Ovary (tissue), 9 donors: ENCODE measurements around the gene MEIOC. TPM values are rescaled to one million over a fixed set of nuclear protein-coding genes. Genes with fewer than 3 reads are reported as not detected.

Experiments used
- DNase-seq, 5 donors: peaks; one replicate each; pipeline ENCODE4 v3.0.0-alpha.2; 2019 to 2020
- H3K27ac ChIP-seq, 2 donors: fragments of 200-600 bp; one replicate each; pipeline versions ENCODE4 v1.5.1 to v1.8.0; 2019 to 2022
- H3K27me3 ChIP-seq: fragments of 200-600 bp; one replicate; pipeline ENCODE4 v1.8.0; 2022
- H3K36me3 ChIP-seq: fragments of 200-600 bp; sonication (generic); one replicate; pipeline ENCODE4 v1.5.1; 2019
- H3K4me1 ChIP-seq: one replicate; pipeline ENCODE4 v1.8.1; 2013; ENCODE audit warnings: mild to moderate bottlenecking, moderate library complexity; ENCODE audit not compliant: insufficient read depth
- H3K4me3 ChIP-seq: fragments of 200-600 bp; sonication (generic); one replicate; pipeline ENCODE4 v1.5.1; 2017
- H3K9me3 ChIP-seq, 2 donors: fragments of 200-600 bp in 1 of 2; sonication (generic) in 1 of 2; one replicate each; pipeline versions ENCODE4 v1.5.1 to v1.8.1; 2013 to 2019; ENCODE audit warnings: mild to moderate bottlenecking in 1 of 2, moderate library complexity in 1 of 2
- EP300 ChIP-seq: sonication (generic); formaldehyde crosslinking; IDR thresholded peaks from one replicate; pipeline ENCODE4 v1.6.1; 2017; ENCODE audit warnings: antibody characterized with exemption
- POLR2A ChIP-seq: fragments of 450-650 bp; IDR thresholded peaks from one replicate; pipeline ENCODE4 v1.6.1; 2017; ENCODE audit warnings: antibody characterized with exemption, mild to moderate bottlenecking, moderate library complexity
- WGBS, 3 donors: extraction: QIAGEN DNeasy Blood & Tissue Kit in 1 of 3; methylation state at CpG; one replicate each; pipeline versions ENCODE4 v1.1.5 to v1.1.7; 2013 to 2017; 5-methylcytosine and 5-hydroxymethylcytosine counted together
- intact Hi-C, 4 donors: fragments of 100-400 bp; cut with DNase I; formaldehyde crosslinking; loops; one replicate each; pipeline versions ENCODE4 v1.11.0 to v1.15.1; 2022 to 2023
- polyA plus RNA-seq, 2 donors: library from polyadenylated mRNA; stranded (reverse); fragments of 200-250 nt in 1 of 2; fragments of 350-450 nt in 1 of 2; fragmentation: Illumina TruSeq in 1 of 2; extraction: RNeasy Lipid Tissue Mini Kit (QIAGEN cat#74804) in 1 of 2; gene quantifications; one replicate each; pipeline ENCODE4 v1.2.3, GENCODE V29; 2013 to 2014
- total RNA-seq, 7 donors: library from RNA; depleted of rRNA in 2 of 7; stranded (reverse); fragments of >200 nt in 2 of 7; fragmentation: NEBNext Ultra II Directional in 3 of 7; extraction: Animal tissue kit (Norgen Biotek cat#: 25700) in 3 of 7; gene quantifications; one replicate each; pipeline versions ENCODE4 v1.1.0 to v1.2.4, GENCODE V29; 2016 to 2023
- TF ChIP-seq, protein P1 (sequence below), 3 donors: fragments of 450-650 bp in 2 of 3; fragments of 200-600 bp in 1 of 3; IDR thresholded peaks; one replicate each; pipeline versions ENCODE4 v1.5.1 to v1.8.0; 2016 to 2022; ENCODE audit warnings: antibody characterized with exemption in 3 of 3, mild to moderate bottlenecking in 1 of 3
- donor health status: DM: no; HTN: no; CAD: no; lungs with moderate emphysema.
- donor health status: DM: no; HTN: no; CAD: no.
- donor health status: Bipolar disorder and iron deficiency.
- donor health status: DM: yes; HTN: yes; CAD: no.
- donor health status: DM: no; HTN: no; CAD: no.
- donor health status: DM: yes; HTN: yes; CAD: no.

MEIOC gene
- total and polyA plus RNA-seq, 9 donors, result 0.07 TPM; not detected in 8

DNA sequence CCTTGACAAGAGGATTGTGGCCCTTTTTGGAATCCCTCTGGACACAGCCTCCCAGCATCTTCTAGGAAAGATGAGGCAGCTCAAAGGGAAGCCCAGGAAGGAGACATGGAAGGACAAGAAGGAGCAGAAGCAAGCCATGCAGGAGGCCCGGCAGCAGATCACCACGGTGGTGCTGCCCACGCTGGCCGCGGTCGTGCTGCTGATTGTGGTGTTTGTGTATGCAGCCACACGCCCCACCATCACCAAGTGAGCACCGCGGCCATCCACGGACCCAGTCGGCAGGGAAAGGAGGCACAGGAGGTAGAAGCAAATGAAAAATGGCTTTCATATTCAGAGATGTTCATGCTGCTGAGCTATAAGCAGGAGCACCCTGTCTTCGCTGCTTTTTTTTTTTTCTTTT is 10.9 kb upstream of the MEIOC start:
- intact Hi-C loops, result no loop called here
- 77 to 85% (median 83%) methylated on average over 12 of the region's 12 CpGs for WGBS, 3 donors
- TF ChIP-seq, protein P1, sequence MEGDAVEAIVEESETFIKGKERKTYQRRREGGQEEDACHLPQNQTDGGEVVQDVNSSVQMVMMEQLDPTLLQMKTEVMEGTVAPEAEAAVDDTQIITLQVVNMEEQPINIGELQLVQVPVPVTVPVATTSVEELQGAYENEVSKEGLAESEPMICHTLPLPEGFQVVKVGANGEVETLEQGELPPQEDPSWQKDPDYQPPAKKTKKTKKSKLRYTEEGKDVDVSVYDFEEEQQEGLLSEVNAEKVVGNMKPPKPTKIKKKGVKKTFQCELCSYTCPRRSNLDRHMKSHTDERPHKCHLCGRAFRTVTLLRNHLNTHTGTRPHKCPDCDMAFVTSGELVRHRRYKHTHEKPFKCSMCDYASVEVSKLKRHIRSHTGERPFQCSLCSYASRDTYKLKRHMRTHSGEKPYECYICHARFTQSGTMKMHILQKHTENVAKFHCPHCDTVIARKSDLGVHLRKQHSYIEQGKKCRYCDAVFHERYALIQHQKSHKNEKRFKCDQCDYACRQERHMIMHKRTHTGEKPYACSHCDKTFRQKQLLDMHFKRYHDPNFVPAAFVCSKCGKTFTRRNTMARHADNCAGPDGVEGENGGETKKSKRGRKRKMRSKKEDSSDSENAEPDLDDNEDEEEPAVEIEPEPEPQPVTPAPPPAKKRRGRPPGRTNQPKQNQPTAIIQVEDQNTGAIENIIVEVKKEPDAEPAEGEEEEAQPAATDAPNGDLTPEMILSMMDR (IDR thresholded peaks at IDR 0.05), result no peak
- no peak for TF ChIP-seq POLR2A
- TF ChIP-seq EP300, result no peak
- Histone ChIP-seq H3K4me3 (no peak overlapping the region), H3K4me1 (no peaks in the 10 kb centered on the region), H3K27ac (no peak overlapping the region), H3K9me3 (no peaks in the 10 kb centered on the region), H3K36me3 (no peaks in the 10 kb centered on the region), H3K27me3 (no peaks in the 10 kb centered on the region)
- no peak for DNase-seq

GRCh38 chr17:44646280-44646679 is 10.0 kb upstream of the MEIOC start:
- no peaks in the 10 kb centered on the region for H3K9me3 ChIP-seq

DNA sequence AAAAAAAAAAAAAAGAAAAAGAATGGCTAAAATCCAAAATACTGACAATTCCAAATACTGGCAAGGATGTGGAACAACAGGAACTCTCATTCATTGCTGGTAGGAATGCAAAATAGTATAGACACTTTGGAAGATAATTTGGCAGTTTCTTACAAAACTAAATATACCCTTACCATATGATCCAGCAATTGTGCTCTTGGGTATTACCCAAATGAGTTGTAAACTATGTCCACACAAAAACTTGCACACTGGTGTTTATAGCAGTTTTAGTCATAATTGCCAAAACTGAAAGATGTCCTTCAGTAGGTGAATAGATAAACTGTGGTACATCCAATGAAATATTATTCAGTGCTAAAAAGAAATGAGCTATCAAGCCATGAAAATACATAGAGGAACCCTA is 8.5 kb upstream of the MEIOC start:
- Histone ChIP-seq H3K4me1 (no peaks in the 10 kb centered on the region), H3K9me3 (no peaks in the 10 kb centered on the region), H3K27me3 (no peaks in the 10 kb centered on the region), H3K4me3 (no peak overlapping the region), H3K27ac (no peak overlapping the region), H3K36me3 (no peaks in the 10 kb centered on the region)
- intact Hi-C loops, result no loop called here
- no peak for TF ChIP-seq POLR2A
- TF ChIP-seq, protein P1 (IDR thresholded peaks at IDR 0.05), result no peak
- no peak for TF ChIP-seq EP300
- no peak for DNase-seq

More at GRCh38 chr17:44646280-44646679, 10.0 kb upstream of the MEIOC start:
- no peaks in the 10 kb centered on the region for H3K36me3 ChIP-seq
- 82 to 88% (median 83%) methylated on average over 4 of the region's 4 CpGs for WGBS, 3 donors
- intact Hi-C loops, result no loop called here
- no peaks in the 10 kb centered on the region for H3K27me3 ChIP-seq
- TF ChIP-seq POLR2A (no peak), EP300 (no peak)
- TF ChIP-seq, protein P1 (IDR thresholded peaks at IDR 0.05), result no peak
- no peak overlapping the region for H3K4me3 ChIP-seq
- no peaks in the 10 kb centered on the region for H3K4me1 ChIP-seq
- DNase-seq, result no peak
- no peak overlapping the region for H3K27ac ChIP-seq

DNA sequence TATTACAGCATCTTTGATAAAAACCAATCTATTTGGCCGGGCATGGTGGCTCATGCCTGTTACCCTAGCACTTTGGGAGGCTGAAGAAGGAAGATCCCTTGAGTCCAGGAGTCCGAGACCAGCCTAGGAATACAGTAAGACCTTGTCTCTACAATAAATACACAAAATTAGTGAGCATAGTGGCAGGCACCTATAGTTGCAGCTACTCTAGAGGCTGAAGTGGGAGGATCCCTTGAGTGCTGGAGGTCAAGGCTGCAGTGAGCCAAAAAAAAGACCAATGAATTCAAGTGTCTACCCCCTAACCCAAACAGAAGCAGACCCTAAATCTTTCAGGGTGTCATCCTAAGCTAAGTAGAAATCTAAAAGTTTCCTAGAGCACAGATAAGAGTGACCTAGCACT is 7.3 kb upstream of the MEIOC start:
- Histone ChIP-seq H3K36me3 (no peaks in the 10 kb centered on the region), H3K9me3 (no peaks in the 10 kb centered on the region), H3K4me1 (no peaks in the 10 kb centered on the region), H3K27me3 (no peaks in the 10 kb centered on the region), H3K27ac (no peak overlapping the region), H3K4me3 (no peak overlapping the region)
- 43 to 52% (median 47%) methylated on average over 2 of the region's 2 CpGs for WGBS, 3 donors
- no peak for DNase-seq
- intact Hi-C loops, result no loop called here
- TF ChIP-seq EP300 (no peak), POLR2A (no peak)
- TF ChIP-seq, protein P1 (IDR thresholded peaks at IDR 0.05), result no peak

- TF ChIP-seq, protein P1 (IDR thresholded peaks at IDR 0.05), result no peak
- TF ChIP-seq EP300 (no peak), POLR2A (no peak)
- 77 to 83% (median 81%) methylated on average over 5 of the region's 5 CpGs for WGBS, 3 donors
- Histone ChIP-seq H3K9me3 (no peaks in the 10 kb centered on the region), H3K4me1 (peaks cover under 1% of the 10 kb centered on the region), H3K36me3 (no peaks in the 10 kb centered on the region), H3K27me3 (peaks cover 5% of the 10 kb centered on the region), H3K27ac (no peak overlapping the region), H3K4me3 (no peak overlapping the region)
- no peak for DNase-seq
- intact Hi-C loops, result no loop called here
Measured at GRCh38 chr17:44651228-44651627, 5.0 kb upstream of the MEIOC start.
